Esophagus muscularis mucosa (tissue), 4 donors: ENCODE measurements around the gene ZNF485. TPM values are rescaled to one million over a fixed set of nuclear protein-coding genes. Genes with fewer than 3 reads are reported as not detected.

Experiments
- DNase-seq: peaks from one replicate; pipeline ENCODE4 v3.0.0-alpha.2; 2017; ENCODE audit errors: extremely low spot score
- H3K27ac ChIP-seq, 4 donors: fragments of 200-600 bp; sonication (generic); replicated peaks in 1 of 4; 1 replicate in 3 of 4; 2 replicates in 1 of 4; pipeline ENCODE4 v1.5.1; 2016 to 2019; ENCODE audit warnings: mild to moderate bottlenecking in 1 of 4
- H3K27me3 ChIP-seq, 4 donors: fragments of 200-600 bp; sonication (generic); one replicate each; pipeline versions ENCODE4 v1.5.1 to v1.6.0; 2016 to 2019
- H3K36me3 ChIP-seq, 4 donors: fragments of 200-600 bp; sonication (generic); one replicate each; pipeline ENCODE4 v1.5.1; 2016 to 2019
- H3K4me1 ChIP-seq, 4 donors: fragments of 200-600 bp; sonication (generic); one replicate each; pipeline ENCODE4 v1.5.1; 2016 to 2019
- H3K4me3 ChIP-seq, 4 donors: fragments of 200-600 bp; sonication (generic); 1 replicate in 2 of 4; 2 replicates in 2 of 4; pipeline ENCODE4 v1.5.1; 2016 to 2019; ENCODE audit warnings: mild to moderate bottlenecking in 4 of 4, moderate library complexity in 1 of 4
- H3K9me3 ChIP-seq, 4 donors: fragments of 200-600 bp; sonication (generic); 1 replicate in 3 of 4; 2 replicates in 1 of 4; pipeline ENCODE4 v1.5.1; 2016 to 2019
- POLR2AphosphoS5 ChIP-seq, 2 donors: sonication (generic); formaldehyde crosslinking; IDR thresholded peaks; one replicate each; pipeline ENCODE4 v1.6.1; 2017; ENCODE audit warnings: antibody characterized with exemption in 2 of 2
- WGBS: methylation state at CpG from one replicate; pipeline ENCODE4 v1.1.5; 2018; 5-methylcytosine and 5-hydroxymethylcytosine counted together
- intact Hi-C: fragments of 100-400 bp; cut with DNase I; formaldehyde crosslinking; loops from one replicate; pipeline ENCODE4 v1.15.1; 2023
- total RNA-seq, 4 donors: library from RNA; depleted of rRNA; stranded (reverse); fragments of >200 nt; gene quantifications; one replicate each; pipeline versions ENCODE4 v1.1.0 to v1.2.1, GENCODE V29; 2016
- TF ChIP-seq, protein P1 (sequence below), 3 experiments: fragments of 200-600 bp in 2 of 3; fragments of 450-650 bp in 1 of 3; sonication (generic) in 2 of 3; IDR thresholded peaks; one replicate each; pipeline ENCODE4 v1.5.1; 2017 to 2019; ENCODE audit warnings: antibody characterized with exemption in 3 of 3, mild to moderate bottlenecking in 2 of 3, moderate library complexity in 1 of 3

ZNF485 gene
- total RNA-seq, 4 donors from 2014 or later, result 1.9 to 2.8 (median 2.2) TPM

DNA sequence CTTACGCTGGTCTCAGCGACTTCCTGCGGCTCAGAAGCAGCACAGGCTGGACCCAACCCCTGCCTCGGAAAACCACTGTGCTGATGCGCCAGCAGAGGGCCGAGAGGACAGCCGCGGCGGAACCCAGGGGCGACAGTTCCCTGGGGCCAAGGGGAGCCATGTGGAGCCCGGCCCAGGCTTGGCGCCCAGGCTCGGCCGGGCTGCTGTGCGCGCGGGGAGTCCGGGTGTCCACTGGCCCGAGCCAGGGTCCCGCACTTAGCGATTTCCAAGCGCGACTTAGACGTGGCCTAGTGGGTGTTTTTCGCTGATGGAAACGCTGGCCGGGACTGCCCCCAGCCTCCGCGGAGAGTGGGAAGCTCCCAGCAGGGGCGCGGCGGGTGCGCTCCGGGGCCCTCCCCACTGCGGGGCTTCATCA is 61.1 kb downstream of the ZNF485 start:
- intact Hi-C loops, result no loop called here
- H3K4me1 ChIP-seq, result peaks cover 0 to 14% (median 10%) of the 10 kb centered on the region in 4 donors
- peak overlapping the region; percentile 14 to 42 (median 39) for H3K4me3 ChIP-seq
- no peak overlapping the region for H3K27ac ChIP-seq
- WGBS, result 12% methylated on average over 5 of the region's 35 CpGs
- peaks cover 0 to 49% (median 8%) of the 10 kb centered on the region in 4 donors for H3K27me3 ChIP-seq
- H3K36me3 ChIP-seq, result no peaks in the 10 kb centered on the region
- no peaks in the 10 kb centered on the region for H3K9me3 ChIP-seq
- no peak for DNase-seq
- TF ChIP-seq, protein P1, sequence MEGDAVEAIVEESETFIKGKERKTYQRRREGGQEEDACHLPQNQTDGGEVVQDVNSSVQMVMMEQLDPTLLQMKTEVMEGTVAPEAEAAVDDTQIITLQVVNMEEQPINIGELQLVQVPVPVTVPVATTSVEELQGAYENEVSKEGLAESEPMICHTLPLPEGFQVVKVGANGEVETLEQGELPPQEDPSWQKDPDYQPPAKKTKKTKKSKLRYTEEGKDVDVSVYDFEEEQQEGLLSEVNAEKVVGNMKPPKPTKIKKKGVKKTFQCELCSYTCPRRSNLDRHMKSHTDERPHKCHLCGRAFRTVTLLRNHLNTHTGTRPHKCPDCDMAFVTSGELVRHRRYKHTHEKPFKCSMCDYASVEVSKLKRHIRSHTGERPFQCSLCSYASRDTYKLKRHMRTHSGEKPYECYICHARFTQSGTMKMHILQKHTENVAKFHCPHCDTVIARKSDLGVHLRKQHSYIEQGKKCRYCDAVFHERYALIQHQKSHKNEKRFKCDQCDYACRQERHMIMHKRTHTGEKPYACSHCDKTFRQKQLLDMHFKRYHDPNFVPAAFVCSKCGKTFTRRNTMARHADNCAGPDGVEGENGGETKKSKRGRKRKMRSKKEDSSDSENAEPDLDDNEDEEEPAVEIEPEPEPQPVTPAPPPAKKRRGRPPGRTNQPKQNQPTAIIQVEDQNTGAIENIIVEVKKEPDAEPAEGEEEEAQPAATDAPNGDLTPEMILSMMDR (IDR thresholded peaks at IDR 0.05), result peak in 2 of 3 experiments; percentile 9 to 36
- TF ChIP-seq POLR2AphosphoS5 (IDR thresholded peaks at IDR 0.05), result no peak

Other genes starting within 250 kb of the ZNF485 start
- gene FXYD4, start 234.8 kb upstream of the ZNF485 start, total RNA-seq, result not detected
- 100 to 1,000 TPM; 113 to 243 (median 176) TPM for gene HNRNPF, start 197.3 kb upstream of the ZNF485 start, total RNA-seq
- 10 to 100 TPM in 1 of 4 donors, 1 to 10 TPM in 3; 9.1 to 10.1 (median 10.0) TPM for gene ZNF487, start 169.3 kb upstream of the ZNF485 start, total RNA-seq
- gene ZNF239, start 31.8 kb upstream of the ZNF485 start, total RNA-seq, result 1 to 10 TPM; 2.9 to 5.6 (median 5.2) TPM
- gene ZNF32, start 42.4 kb downstream of the ZNF485 start, total RNA-seq, result 10 to 100 TPM; 54.8 to 77.7 (median 57.4) TPM